ENCODE data around the gene MAFG. TPM values are rescaled to one million over a fixed set of nuclear protein-coding genes. Genes with fewer than 3 reads are reported as not detected.

MAFG gene
- total RNA-seq, 1 donor from 2014 or later, result 26.2 TPM

GRCh38 chr17:81915331-81915730, 12.2 kb downstream of the MAFG start:
- ATAC-seq, result no peak
- intact Hi-C loops (cut with DNase I), result no loop called here
- DNase-seq (ENCODE audit: missing footprints), result no peak

DNA sequence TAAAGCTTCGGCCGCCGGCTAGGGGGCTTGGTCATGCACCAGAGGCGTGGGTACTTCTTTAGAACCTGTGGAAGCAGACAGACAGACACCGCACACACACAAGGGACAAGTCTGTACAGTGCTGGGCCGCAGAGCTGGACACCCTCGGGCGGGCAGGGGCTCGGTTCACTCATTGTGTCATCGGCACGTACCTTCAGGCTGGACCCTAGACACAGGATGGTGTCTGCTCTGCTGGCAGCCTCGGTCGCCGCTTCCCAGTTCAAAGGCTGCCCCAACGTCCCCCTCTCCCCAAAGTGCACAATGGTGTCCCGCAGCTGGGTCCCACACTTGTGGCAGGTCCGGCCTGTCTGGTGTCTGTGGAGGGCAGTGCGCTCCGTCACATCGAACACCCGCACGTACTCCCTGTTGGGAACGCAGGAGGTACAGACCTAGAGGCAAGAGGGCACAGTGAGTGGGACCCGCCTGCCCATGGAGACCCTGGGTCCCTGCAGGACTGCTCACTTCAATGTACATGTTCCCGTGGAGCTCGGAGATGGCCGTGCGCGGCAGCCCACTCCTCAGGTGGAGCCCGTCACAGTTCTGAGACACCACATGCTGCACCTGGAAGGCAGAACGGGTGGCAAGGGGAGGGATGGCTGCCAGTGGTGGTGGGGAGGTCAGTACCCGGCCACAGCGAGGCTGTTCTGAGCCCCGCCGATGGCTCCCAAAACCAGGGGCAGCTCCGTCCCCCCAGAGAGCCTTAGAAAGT, 13.3 kb downstream of the MAFG start:
- no peak for DNase-seq (ENCODE audit: missing footprints)
- intact Hi-C loops (cut with DNase I), result no loop called here
- ATAC-seq, result no peak

GRCh38 chr17:81913394-81914102, 14.0 kb downstream of the MAFG start:
- ATAC-seq, result no peak
- no peak for DNase-seq (ENCODE audit: missing footprints)
- intact Hi-C loops (cut with DNase I), result no loop called here

GRCh38 chr17:81912441-81913309, 14.9 kb downstream of the MAFG start:
- ATAC-seq (no peak), DNase-seq (ENCODE audit: missing footprints) (no peak)
- intact Hi-C loops (cut with DNase I), result no loop called here

GRCh38 chr17:81911969-81912368, 15.6 kb downstream of the MAFG start:
- intact Hi-C loops (cut with DNase I), result no loop called here

GRCh38 chr17:81911277-81911961, 16.1 kb downstream of the MAFG start, which contains the start of gene PCYT2:
Gene PCYT2, minus strand, starts transcription at chr17:81911399. Its CDS starts 44 bp downstream, at chr17:81911355.
- DNase-seq (ENCODE audit: missing footprints), result peak; percentile 94
- intact Hi-C loops (cut with DNase I), result no loop called here
- peak; percentile 92 for ATAC-seq

More at GRCh38 chr17:81911969-81912368, 15.6 kb downstream of the MAFG start:
- ATAC-seq (no peak), DNase-seq (ENCODE audit: missing footprints) (no peak)

DNA sequence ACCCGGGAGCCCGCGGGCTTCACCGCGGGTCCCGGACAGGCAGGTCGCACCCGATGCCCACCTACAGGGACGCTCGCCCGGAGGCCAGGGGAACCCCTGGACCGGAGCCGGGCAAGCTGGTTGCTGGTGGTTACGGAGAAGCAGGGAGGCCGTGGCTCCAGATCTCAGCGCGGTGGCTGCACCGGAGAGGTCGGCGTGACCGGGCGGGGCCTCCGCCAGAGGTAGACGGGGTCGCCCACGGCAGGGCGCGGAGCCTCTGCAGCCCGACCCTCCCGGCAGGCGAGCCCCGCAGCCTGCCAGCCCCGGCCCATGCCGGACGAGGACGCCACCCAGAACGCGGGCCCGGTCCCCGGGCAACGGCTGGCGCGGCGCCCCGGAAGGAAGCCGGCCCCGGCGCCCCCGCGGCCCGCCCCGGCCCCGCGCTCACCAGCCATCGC, 16.7 kb downstream of the MAFG start:
- no peak for DNase-seq (ENCODE audit: missing footprints)
- intact Hi-C loops (cut with DNase I), result no loop called here
- ATAC-seq, result peak; percentile 6

DNA sequence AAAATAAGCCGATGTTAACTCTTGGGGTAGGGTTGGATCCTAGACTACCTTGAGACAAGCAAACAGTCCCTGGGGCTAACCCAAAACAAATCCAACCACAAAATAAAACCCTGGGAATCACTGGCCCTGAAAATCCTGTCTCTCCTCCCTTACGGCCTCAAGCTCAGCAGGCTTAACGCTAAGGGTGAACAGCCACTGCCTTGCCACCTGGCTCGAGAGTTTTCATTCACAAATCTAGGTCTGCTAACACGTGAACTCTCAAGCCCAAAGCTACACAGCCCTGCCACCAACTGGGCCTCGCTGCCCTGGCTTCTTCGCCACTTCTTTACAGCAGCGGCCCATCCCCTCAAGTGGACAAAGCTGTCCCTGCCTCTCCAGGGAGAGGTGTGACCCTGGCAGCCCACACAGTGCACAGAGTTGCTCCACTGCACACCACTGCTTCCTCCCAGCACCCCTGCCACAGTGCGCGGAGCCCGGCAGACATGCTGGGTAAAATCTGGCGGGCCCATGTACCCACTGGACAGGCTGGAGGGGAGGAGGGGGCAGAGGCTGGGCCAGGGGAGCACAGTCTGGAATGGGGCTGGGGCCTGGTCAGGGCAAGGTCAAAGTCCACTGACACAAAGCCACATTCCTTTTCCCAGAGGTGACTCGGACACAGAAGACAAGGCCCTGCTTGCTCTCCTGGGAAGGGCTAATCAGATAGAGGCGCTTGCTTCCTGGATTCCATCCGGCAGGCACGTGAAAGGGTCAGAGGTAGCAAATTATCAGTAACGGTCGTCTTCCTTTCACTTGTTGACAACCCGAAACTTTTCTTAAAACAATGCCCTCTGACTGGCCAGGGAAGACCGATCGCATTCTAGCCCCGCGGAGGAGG, 17.3 kb downstream of the MAFG start:
- intact Hi-C loops (cut with DNase I), result no loop called here
- ATAC-seq, result no peak
- no peak for DNase-seq (ENCODE audit: missing footprints)

- ATAC-seq (no peak), DNase-seq (ENCODE audit: missing footprints) (no peak)
- intact Hi-C loops (cut with DNase I), result no loop called here
These were observed 18.3 kb downstream of the MAFG start for GRCh38 chr17:81909231-81909630.

DNA sequence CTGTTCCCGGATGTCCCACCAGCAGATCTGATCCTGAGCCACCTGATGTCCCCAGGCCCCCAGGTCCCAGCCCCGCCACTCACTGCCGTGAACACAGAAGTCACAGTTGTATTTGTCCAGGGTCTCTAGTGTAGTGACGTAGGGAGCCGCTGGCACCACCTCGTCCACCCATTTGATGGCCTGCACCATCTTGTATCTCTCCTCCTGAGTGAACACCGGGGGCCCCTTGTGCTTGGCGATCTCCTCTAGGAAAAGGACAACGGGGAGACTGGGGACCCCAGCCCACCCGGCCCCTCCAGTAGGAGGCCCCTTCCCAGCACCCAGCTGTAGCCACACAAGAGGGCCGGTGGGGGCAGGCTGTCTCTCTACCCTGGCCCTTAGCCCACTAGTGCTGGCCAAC, 18.7 kb downstream of the MAFG start:
- intact Hi-C loops (cut with DNase I), result no loop called here
- ATAC-seq (no peak), DNase-seq (ENCODE audit: missing footprints) (no peak)

DNA sequence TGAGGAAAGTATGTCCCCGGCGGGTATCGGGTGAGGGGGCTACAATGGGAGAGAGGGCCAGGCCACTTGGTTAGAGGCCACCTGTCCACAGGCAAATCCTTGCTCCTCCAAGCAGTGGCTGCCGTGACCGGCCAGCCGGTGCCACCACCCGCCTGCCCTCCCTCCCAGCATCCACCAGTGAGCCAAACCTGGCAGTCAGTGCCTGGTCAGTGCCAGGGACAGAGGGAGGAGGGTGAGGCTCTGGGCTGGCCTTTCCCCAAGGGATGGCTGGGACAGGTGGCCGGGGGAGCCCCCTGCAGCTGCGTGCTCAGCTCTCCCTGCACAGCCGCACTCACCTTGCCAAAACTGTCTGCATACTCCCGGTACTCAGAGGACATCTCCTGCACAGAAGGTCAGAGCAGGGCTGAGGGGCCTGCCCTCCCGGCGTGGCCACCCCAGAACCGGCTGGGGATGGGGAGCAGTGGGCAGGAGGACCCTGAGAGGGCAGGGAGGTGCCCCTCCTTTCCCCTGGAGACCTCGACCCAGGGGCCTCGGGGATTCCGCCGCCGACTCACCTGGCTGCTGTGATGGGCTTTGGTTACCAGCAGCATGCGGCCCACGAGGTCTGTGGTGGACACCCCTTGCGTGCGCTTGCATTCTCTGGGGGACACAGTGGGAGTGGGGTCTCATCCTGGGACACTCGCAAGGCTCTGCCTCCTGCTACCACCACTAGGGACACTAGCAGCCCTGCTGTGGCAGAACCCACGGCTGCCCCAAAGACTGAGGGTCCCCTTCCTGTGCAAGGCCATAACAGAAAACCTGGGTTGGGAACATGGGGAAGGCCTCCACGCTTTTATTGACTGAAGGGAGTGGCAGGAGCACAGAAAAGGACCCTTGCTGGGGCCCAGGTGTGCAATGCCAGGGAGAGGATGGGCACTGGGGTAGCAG, 20.1 kb downstream of the MAFG start:
- intact Hi-C loops (cut with DNase I), result no loop called here
- DNase-seq (ENCODE audit: missing footprints) (peak; percentile 48), ATAC-seq (no peak)

DNA sequence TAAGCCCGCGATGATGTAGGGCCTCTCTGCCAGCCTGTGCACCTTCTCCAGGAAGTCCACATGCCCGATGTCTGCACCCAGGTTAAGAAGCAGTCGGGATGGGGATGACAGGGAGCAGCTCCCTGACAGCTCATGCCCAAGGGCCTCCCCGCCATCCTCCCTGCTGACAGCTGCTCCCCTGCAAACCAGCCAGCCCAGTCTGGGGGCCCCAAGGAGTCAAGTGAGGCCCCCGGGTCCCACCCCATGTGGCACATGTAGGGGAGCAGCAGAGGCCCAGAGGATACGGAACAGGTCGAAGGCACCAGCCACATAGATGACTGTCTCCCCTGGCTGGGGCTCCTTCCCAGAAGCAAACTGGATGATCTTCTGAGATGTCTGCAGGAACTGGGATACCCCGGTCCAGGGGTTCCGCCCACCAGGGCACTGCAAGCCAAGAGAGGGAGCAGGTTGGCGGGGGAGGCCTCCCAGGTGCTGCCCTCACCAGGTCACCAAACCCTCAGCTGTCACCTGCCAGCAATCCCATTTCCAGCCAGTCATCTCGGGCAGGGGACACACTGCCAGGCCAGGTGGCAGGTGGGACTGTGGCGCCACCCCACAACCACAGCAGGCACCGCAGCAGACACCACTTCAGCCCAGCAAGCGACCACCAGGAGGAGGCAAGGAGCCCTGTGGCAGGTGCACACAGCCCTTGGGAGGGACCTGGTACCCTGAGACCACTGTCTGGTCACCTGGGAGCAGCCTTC, 20.9 kb downstream of the MAFG start:
- intact Hi-C loops (cut with DNase I), result no loop called here
- ATAC-seq (no peak), DNase-seq (ENCODE audit: missing footprints) (peak; percentile 18)

DNA sequence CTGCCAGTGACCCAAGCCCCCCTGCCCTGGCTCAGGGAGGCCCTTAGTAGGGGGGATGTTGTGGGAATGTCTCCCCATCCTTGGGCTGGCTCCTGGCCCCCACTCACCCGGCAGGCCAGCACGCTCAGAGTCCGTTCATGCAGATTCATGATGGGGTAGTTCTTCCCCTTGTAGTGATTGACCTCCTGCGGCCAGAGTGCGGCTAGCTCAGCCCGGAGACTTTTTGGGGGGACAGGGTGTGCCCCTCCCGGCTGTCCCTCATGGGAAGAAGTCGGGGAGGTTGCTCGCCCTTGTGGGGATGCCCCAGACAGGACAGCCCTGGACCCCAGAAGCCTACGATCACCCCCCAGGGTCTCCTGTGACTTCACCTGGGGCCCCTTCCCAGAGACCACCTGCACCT, 21.5 kb downstream of the MAFG start:
- intact Hi-C loops (cut with DNase I), result no loop called here
- no peak for DNase-seq (ENCODE audit: missing footprints)
- ATAC-seq, result no peak

- intact Hi-C loops (cut with DNase I), result no loop called here
- ATAC-seq, result no peak
These were observed 22.1 kb downstream of the MAFG start for GRCh38 chr17:81905424-81905875.

GRCh38 chr17:81904600-81905423, 22.7 kb downstream of the MAFG start:
- intact Hi-C loops (cut with DNase I), result no loop called here
- ATAC-seq (no peak), DNase-seq (ENCODE audit: missing footprints) (peak; percentile 66)

More at GRCh38 chr17:81905424-81905875, 22.1 kb downstream of the MAFG start:
- DNase-seq (ENCODE audit: missing footprints), result no peak

Measured in Right ventricle myocardium inferior (tissue), 1 donor.